Measurements from ENCODE around the gene CNN2. TPM values are rescaled to one million over a fixed set of nuclear protein-coding genes. Genes with fewer than 3 reads are reported as not detected.

The CNN2 gene
- total RNA-seq, 1 experiment from 2014 or later, result 524 TPM

GRCh38 chr19:1049800-1050199 lies 23.4 kb downstream of the CNN2 start:
- no peaks in the 10 kb centered on the region for H3K79me1 ChIP-seq (ENCODE audit: insufficient read depth, low read depth, low read length, poor library complexity, severe bottlenecking)
- H3K4me1 Mint-ChIP-seq, result peaks cover 2 to 15% of the 10 kb centered on the region in 2 experiments; a peak in 3 of 4 replicates
- no peak overlapping the region for H3K9ac ChIP-seq (ENCODE audit: extremely low read depth, insufficient read length, low read length)
- H3K4me1 ChIP-seq (ENCODE audit: insufficient read depth, low read length), result no peaks in the 10 kb centered on the region
- no peak overlapping the region for H2BK15ac ChIP-seq (ENCODE audit: low read depth, low read length)
- H3K36me3 Mint-ChIP-seq (ENCODE audit: insufficient read depth in 1 of 3, low read depth in 3 of 3), result peaks cover 0 to 4% (median 2%) of the 10 kb centered on the region in 3 experiments; a peak in 2 of 7 replicates
- no peak overlapping the region for H3K4me3 Mint-ChIP-seq
- H3K14ac ChIP-seq (ENCODE audit: insufficient read depth, low read length), result no peak overlapping the region
- no peak overlapping the region for H3K23ac ChIP-seq (ENCODE audit: insufficient read length, low read depth, low read length)
- no peak overlapping the region for H3K27ac Mint-ChIP-seq
- no peak overlapping the region for H3K27ac ChIP-seq (ENCODE audit: insufficient read length, low read depth, low read length)
- no peaks in the 10 kb centered on the region for H3K23me2 ChIP-seq (ENCODE audit: insufficient read length, low read depth, low read length, poor library complexity, severe bottlenecking)
- no peaks in the 10 kb centered on the region for H3K79me2 ChIP-seq (ENCODE audit: insufficient read depth, low read length)
- H3K27me3 ChIP-seq (ENCODE audit: insufficient read depth, low read length), result no peaks in the 10 kb centered on the region
- no peak overlapping the region for H3T11ph ChIP-seq (ENCODE audit: low read length)
- H2BK20ac ChIP-seq (ENCODE audit: low read depth, low read length, poor library complexity, severe bottlenecking), result no peak overlapping the region
- no peak overlapping the region for H3K56ac ChIP-seq (ENCODE audit: insufficient read length, low read depth, low read length)
- no peak overlapping the region for H2BK12ac ChIP-seq (ENCODE audit: insufficient read length, low read depth, low read length)
- no peak overlapping the region for H2BK5ac ChIP-seq (ENCODE audit: insufficient read length, low read length)
- no peak for DNase-seq
- H3K9me3 ChIP-seq (ENCODE audit: control insufficient read depth, low read depth, low read length), result no peaks in the 10 kb centered on the region
- H4K91ac ChIP-seq (ENCODE audit: insufficient read length, low read depth, low read length), result no peak overlapping the region
- no peaks in the 10 kb centered on the region for H3K9me3 Mint-ChIP-seq
- WGBS (ENCODE audit: extremely low coverage, insufficient read length, low lambda C conversion rate), result no CpG with 5 or more reads among the region's 11 CpGs
- no peak overlapping the region for H2AK5ac ChIP-seq (ENCODE audit: insufficient read length, low read length)
- H3K4me2 ChIP-seq (ENCODE audit: insufficient read depth, insufficient read length, low read length), result no peak overlapping the region
- H3K18ac ChIP-seq (ENCODE audit: insufficient read length, low read depth, low read length), result no peak overlapping the region
- no peak overlapping the region for H2AFZ ChIP-seq (ENCODE audit: low read length)
- no peak for TF ChIP-seq CTCF (conservative IDR thresholded peaks at IDR 0.05)
- no peak overlapping the region for H4K5ac ChIP-seq (ENCODE audit: insufficient read length, low read depth, low read length)
- H3K4ac ChIP-seq (ENCODE audit: low read depth, low read length), result no peak overlapping the region
- no peak overlapping the region for H4K8ac ChIP-seq (replicated peaks; ENCODE audit: insufficient read length, low read depth, low read length)
- H3K27me3 Mint-ChIP-seq (ENCODE audit: low read depth), result no peaks in the 10 kb centered on the region
- no peaks in the 10 kb centered on the region for H4K20me1 ChIP-seq (ENCODE audit: control insufficient read depth, insufficient read depth, insufficient read length)
- H2BK120ac ChIP-seq (ENCODE audit: low read depth, low read length, poor library complexity, severe bottlenecking), result no peak overlapping the region

All from H9 (cell line).